ENCODE results near the gene HHAT. TPM values are rescaled to one million over a fixed set of nuclear protein-coding genes. Genes with fewer than 3 reads are reported as not detected.
A peak's percentile ranks its signal among the peaks of the same experiment; 100 is the strongest.

HHAT gene
- polyA plus RNA-seq, 4 donors, result 0.27 to 4.0 (median 1.4) TPM

- WGBS, 3 donors, result 87 to 93% (median 91%) methylated on average over 6 of the region's 6 CpGs
- no peak for DNase-seq
- Histone ChIP-seq H3K27ac (ENCODE audit: low read depth in 1 of 3, low read length in 2 of 3) (no peak overlapping the region), H3K36me3 (ENCODE audit: control insufficient read depth in 3 of 3, insufficient read depth in 2 of 3, low read depth in 1 of 3, low read length in 3 of 3) (no peaks in the 10 kb centered on the region), H3K4me1 (ENCODE audit: control insufficient read depth in 3 of 3, insufficient read depth in 2 of 3, low read depth in 1 of 3, low read length in 2 of 3) (no peaks in the 10 kb centered on the region), H3K27me3 (ENCODE audit: control insufficient read depth in 3 of 3, insufficient read depth in 3 of 3, low read length in 3 of 3) (no peaks in the 10 kb centered on the region), H3K9me3 (ENCODE audit: control insufficient read depth in 2 of 2, insufficient read depth in 1 of 2, low read depth in 1 of 2, low read length in 1 of 2) (no peaks in the 10 kb centered on the region), H3K4me3 (ENCODE audit: low read depth in 1 of 3, low read length in 3 of 3) (no peak overlapping the region)
- no peak for FAIRE-seq
Measured at GRCh38 chr1:210620867-210621488, 292.3 kb downstream of the HHAT start.

DNA sequence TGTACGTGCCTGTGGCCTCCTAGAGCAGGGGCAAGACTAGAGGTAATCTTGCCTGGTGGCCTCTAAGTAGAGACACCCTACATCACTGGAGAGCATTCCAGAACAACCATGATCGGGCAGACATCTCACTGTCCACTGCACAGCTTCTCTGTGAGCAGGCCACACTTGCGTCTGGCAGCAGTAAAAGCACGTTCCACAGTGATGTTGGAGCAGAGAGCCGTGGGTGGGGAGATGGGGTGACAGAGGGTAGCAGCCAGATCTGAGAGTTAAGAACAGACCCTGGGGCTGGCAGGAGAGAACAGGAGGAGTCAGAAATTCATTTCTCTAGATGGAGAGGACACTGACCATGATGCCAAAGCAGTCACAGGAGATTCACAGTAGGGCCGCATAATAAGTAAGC is 293.0 kb downstream of the HHAT start:
- FAIRE-seq, result no peak
- no peaks in the 10 kb centered on the region for H3K9me3 ChIP-seq (ENCODE audit: control insufficient read depth in 2 of 2, insufficient read depth in 1 of 2, low read depth in 1 of 2, low read length in 1 of 2)
- H3K27me3 ChIP-seq (ENCODE audit: control insufficient read depth in 3 of 3, insufficient read depth in 3 of 3, low read length in 3 of 3), result no peaks in the 10 kb centered on the region
- no peak overlapping the region for H3K27ac ChIP-seq (ENCODE audit: low read depth in 1 of 3, low read length in 2 of 3)
- H3K4me1 ChIP-seq (ENCODE audit: control insufficient read depth in 3 of 3, insufficient read depth in 2 of 3, low read depth in 1 of 3, low read length in 2 of 3), result no peaks in the 10 kb centered on the region
- 85 to 90% (median 90%) methylated on average over 6 of the region's 6 CpGs for WGBS, 3 donors
- no peaks in the 10 kb centered on the region for H3K36me3 ChIP-seq (ENCODE audit: control insufficient read depth in 3 of 3, insufficient read depth in 2 of 3, low read depth in 1 of 3, low read length in 3 of 3)
- no peak for DNase-seq
- H3K4me3 ChIP-seq (ENCODE audit: low read depth in 1 of 3, low read length in 3 of 3), result no peak overlapping the region

DNA sequence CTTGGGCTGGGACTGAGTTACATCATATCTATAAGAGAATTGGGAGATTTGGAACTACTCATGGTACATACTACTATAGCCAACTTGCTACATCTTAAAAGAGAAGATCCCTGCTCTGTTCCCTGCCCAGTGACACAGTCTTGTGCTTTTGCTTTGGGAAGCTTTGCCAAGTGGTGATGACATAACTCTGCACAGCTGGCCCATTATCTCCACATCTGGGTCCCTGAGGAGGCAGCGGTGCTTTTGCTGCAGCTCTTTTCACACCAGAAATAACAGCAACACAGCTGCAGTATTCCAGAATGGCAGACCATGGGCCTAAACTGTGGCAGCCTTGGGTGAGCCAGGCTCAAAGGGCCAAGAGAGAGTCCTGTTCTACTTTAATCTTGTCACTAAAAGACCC is 296.0 kb downstream of the HHAT start:
- Histone ChIP-seq H3K4me1 (ENCODE audit: control insufficient read depth in 3 of 3, insufficient read depth in 2 of 3, low read depth in 1 of 3, low read length in 2 of 3) (no peaks in the 10 kb centered on the region), H3K9me3 (ENCODE audit: control insufficient read depth in 2 of 2, insufficient read depth in 1 of 2, low read depth in 1 of 2, low read length in 1 of 2) (no peaks in the 10 kb centered on the region), H3K4me3 (ENCODE audit: low read depth in 1 of 3, low read length in 3 of 3) (no peak overlapping the region), H3K27me3 (ENCODE audit: control insufficient read depth in 3 of 3, insufficient read depth in 3 of 3, low read length in 3 of 3) (no peaks in the 10 kb centered on the region), H3K36me3 (ENCODE audit: control insufficient read depth in 3 of 3, insufficient read depth in 2 of 3, low read depth in 1 of 3, low read length in 3 of 3) (no peaks in the 10 kb centered on the region), H3K27ac (ENCODE audit: low read depth in 1 of 3, low read length in 2 of 3) (no peak overlapping the region)
- WGBS, 3 donors, result 66 to 74% (median 71%) methylated on average over 1 of the region's 1 CpG
- FAIRE-seq (no peak), DNase-seq (no peak)

GRCh38 chr1:210625715-210626114 is 297.0 kb downstream of the HHAT start:
- Histone ChIP-seq H3K9me3 (ENCODE audit: control insufficient read depth in 2 of 2, insufficient read depth in 1 of 2, low read depth in 1 of 2, low read length in 1 of 2) (no peaks in the 10 kb centered on the region), H3K4me3 (ENCODE audit: low read depth in 1 of 3, low read length in 3 of 3) (no peak overlapping the region), H3K27ac (ENCODE audit: low read depth in 1 of 3, low read length in 2 of 3) (no peak overlapping the region), H3K36me3 (ENCODE audit: control insufficient read depth in 3 of 3, insufficient read depth in 2 of 3, low read depth in 1 of 3, low read length in 3 of 3) (no peaks in the 10 kb centered on the region), H3K4me1 (ENCODE audit: control insufficient read depth in 3 of 3, insufficient read depth in 2 of 3, low read depth in 1 of 3, low read length in 2 of 3) (no peaks in the 10 kb centered on the region), H3K27me3 (ENCODE audit: control insufficient read depth in 3 of 3, insufficient read depth in 3 of 3, low read length in 3 of 3) (no peaks in the 10 kb centered on the region)
- WGBS, 3 donors, result 92 to 100% (median 100%) methylated on average over 1 of the region's 1 CpG
- no peak for DNase-seq
- FAIRE-seq, result no peak

DNA sequence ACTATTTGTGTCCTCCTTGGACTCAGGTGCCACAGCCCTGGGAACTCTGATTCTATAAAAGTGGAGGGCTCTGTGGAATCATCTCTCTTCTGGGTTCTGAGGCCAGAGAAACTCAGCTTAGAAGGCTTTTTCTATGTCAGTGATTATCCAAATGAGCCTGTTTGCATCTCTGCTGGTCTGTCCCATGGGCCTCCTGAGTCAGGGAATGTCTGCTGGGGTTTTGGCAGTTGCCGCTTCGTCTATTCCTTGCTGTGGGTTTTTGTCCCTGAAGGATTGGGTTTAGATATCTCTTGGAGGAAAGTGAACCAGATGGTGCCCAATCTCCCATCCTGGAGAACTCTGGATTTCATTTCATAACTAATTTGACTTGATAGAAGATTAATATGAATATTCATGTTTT is 297.6 kb downstream of the HHAT start:
- H3K36me3 ChIP-seq (ENCODE audit: control insufficient read depth in 3 of 3, insufficient read depth in 2 of 3, low read depth in 1 of 3, low read length in 3 of 3), result no peaks in the 10 kb centered on the region
- 93 to 100% (median 98%) methylated on average over 2 of the region's 2 CpGs for WGBS, 3 donors

DNA sequence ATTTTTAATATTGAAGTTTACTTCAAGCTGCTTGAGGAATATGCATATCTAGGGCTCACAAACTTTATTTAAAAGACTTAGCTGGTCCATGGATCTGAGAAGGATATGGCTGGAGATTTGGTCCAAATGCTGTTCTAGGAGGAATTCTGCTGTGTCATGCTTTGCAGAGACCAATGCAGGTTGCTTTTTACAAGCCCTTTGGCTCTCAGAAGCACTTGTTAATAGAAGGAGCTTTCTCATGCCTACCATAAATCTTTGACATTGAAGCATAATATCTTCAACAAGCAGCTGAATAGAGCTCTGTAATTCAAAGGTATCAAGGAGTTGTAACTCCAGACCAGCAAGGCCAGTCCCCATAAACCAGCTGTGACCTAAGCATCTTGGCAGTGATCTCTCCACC is 299.1 kb downstream of the HHAT start:
- DNase-seq, result no peak
- Histone ChIP-seq H3K27ac (ENCODE audit: low read depth in 1 of 3, low read length in 2 of 3) (no peak overlapping the region), H3K36me3 (ENCODE audit: control insufficient read depth in 3 of 3, insufficient read depth in 2 of 3, low read depth in 1 of 3, low read length in 3 of 3) (no peaks in the 10 kb centered on the region), H3K4me1 (ENCODE audit: control insufficient read depth in 3 of 3, insufficient read depth in 2 of 3, low read depth in 1 of 3, low read length in 2 of 3) (peaks cover 0 to 2% (median 0%) of the 10 kb centered on the region in 3 donors), H3K4me3 (ENCODE audit: low read depth in 1 of 3, low read length in 3 of 3) (no peak overlapping the region), H3K27me3 (ENCODE audit: control insufficient read depth in 3 of 3, insufficient read depth in 3 of 3, low read length in 3 of 3) (no peaks in the 10 kb centered on the region), H3K9me3 (ENCODE audit: control insufficient read depth in 2 of 2, insufficient read depth in 1 of 2, low read depth in 1 of 2, low read length in 1 of 2) (no peaks in the 10 kb centered on the region)
- FAIRE-seq, result no peak

More for the DNA sequence above, 297.6 kb downstream of the HHAT start:
- Histone ChIP-seq H3K9me3 (ENCODE audit: control insufficient read depth in 2 of 2, insufficient read depth in 1 of 2, low read depth in 1 of 2, low read length in 1 of 2) (no peaks in the 10 kb centered on the region), H3K27ac (ENCODE audit: low read depth in 1 of 3, low read length in 2 of 3) (no peak overlapping the region), H3K4me3 (ENCODE audit: low read depth in 1 of 3, low read length in 3 of 3) (no peak overlapping the region), H3K27me3 (ENCODE audit: control insufficient read depth in 3 of 3, insufficient read depth in 3 of 3, low read length in 3 of 3) (no peaks in the 10 kb centered on the region), H3K4me1 (ENCODE audit: control insufficient read depth in 3 of 3, insufficient read depth in 2 of 3, low read depth in 1 of 3, low read length in 2 of 3) (no peaks in the 10 kb centered on the region)
- no peak for FAIRE-seq
- DNase-seq, result no peak

DNA sequence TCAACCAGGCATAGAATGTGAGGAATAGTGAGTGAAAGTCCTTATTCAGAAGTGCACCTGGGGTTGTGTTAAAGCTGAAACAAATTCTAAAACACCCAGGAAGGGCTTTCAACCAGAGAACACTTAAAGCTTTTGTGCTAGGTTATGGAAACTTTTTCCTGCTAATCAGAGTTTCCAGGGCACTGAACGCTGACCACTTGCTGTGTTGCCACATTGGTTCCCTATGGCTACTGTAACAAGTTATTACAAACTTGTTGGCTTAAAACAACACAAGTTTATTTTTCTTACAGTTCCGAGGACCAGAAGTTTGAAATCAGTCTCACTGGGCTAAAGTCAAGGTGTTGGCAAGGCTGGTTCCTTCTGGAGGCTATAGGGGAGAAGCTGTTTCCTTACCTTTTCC is 300.6 kb downstream of the HHAT start:
- Histone ChIP-seq H3K27me3 (ENCODE audit: control insufficient read depth in 3 of 3, insufficient read depth in 3 of 3, low read length in 3 of 3) (no peaks in the 10 kb centered on the region), H3K9me3 (ENCODE audit: control insufficient read depth in 2 of 2, insufficient read depth in 1 of 2, low read depth in 1 of 2, low read length in 1 of 2) (no peaks in the 10 kb centered on the region), H3K4me3 (ENCODE audit: low read depth in 1 of 3, low read length in 3 of 3) (no peak overlapping the region), H3K4me1 (ENCODE audit: control insufficient read depth in 3 of 3, insufficient read depth in 2 of 3, low read depth in 1 of 3, low read length in 2 of 3) (peaks cover 0 to 2% (median 0%) of the 10 kb centered on the region in 3 donors), H3K36me3 (ENCODE audit: control insufficient read depth in 3 of 3, insufficient read depth in 2 of 3, low read depth in 1 of 3, low read length in 3 of 3) (no peaks in the 10 kb centered on the region), H3K27ac (ENCODE audit: low read depth in 1 of 3, low read length in 2 of 3) (no peak overlapping the region)
- 88 to 96% (median 90%) methylated on average over 2 of the region's 2 CpGs for WGBS, 3 donors
- FAIRE-seq (no peak), DNase-seq (no peak)

DNA sequence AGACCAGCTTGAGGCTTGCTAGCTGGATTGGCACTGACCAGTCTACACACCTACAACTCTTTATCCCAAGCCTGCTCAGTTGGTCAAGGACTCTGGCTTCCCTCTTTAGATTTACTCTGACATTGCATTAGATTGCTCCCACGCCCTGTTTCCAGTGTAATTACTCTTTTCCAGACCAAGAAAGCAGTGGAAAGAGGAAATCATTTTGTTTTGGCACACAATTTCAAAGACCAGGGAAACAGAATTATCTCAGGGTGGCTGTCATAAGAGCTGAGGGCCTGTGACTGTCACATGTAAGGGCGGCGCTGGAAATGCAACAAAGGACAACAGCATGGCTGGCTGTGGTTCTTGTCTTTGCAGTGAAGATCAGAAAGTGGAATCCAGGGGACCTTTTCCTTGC is 302.7 kb downstream of the HHAT start:
- no peaks in the 10 kb centered on the region for H3K27me3 ChIP-seq (ENCODE audit: control insufficient read depth in 3 of 3, insufficient read depth in 3 of 3, low read length in 3 of 3)
- FAIRE-seq, result no peak

GRCh38 chr1:210633140-210633539 is 304.4 kb downstream of the HHAT start:
- H3K4me1 ChIP-seq (ENCODE audit: control insufficient read depth in 3 of 3, insufficient read depth in 2 of 3, low read depth in 1 of 3, low read length in 2 of 3), result peaks cover 0 to 2% (median 0%) of the 10 kb centered on the region in 3 donors
- no peak overlapping the region for H3K4me3 ChIP-seq (ENCODE audit: low read depth in 1 of 3, low read length in 3 of 3)
- no peaks in the 10 kb centered on the region for H3K27me3 ChIP-seq (ENCODE audit: control insufficient read depth in 3 of 3, insufficient read depth in 3 of 3, low read length in 3 of 3)
- WGBS, 3 donors, result 87 to 96% (median 94%) methylated on average over 3 of the region's 3 CpGs
- no peak for FAIRE-seq
- H3K27ac ChIP-seq (ENCODE audit: low read depth in 1 of 3, low read length in 2 of 3), result no peak overlapping the region
- H3K9me3 ChIP-seq (ENCODE audit: control insufficient read depth in 2 of 2, insufficient read depth in 1 of 2, low read depth in 1 of 2, low read length in 1 of 2), result no peaks in the 10 kb centered on the region
- no peak for DNase-seq
- no peaks in the 10 kb centered on the region for H3K36me3 ChIP-seq (ENCODE audit: control insufficient read depth in 3 of 3, insufficient read depth in 2 of 3, low read depth in 1 of 3, low read length in 3 of 3)

More for the DNA sequence above, 302.7 kb downstream of the HHAT start:
- WGBS, 3 donors, result 22 to 52% (median 48%) methylated on average over 3 of the region's 3 CpGs
- peaks cover 0 to 2% (median 0%) of the 10 kb centered on the region in 3 donors for H3K4me1 ChIP-seq (ENCODE audit: control insufficient read depth in 3 of 3, insufficient read depth in 2 of 3, low read depth in 1 of 3, low read length in 2 of 3)
- no peak overlapping the region for H3K27ac ChIP-seq (ENCODE audit: low read depth in 1 of 3, low read length in 2 of 3)
- no peaks in the 10 kb centered on the region for H3K9me3 ChIP-seq (ENCODE audit: control insufficient read depth in 2 of 2, insufficient read depth in 1 of 2, low read depth in 1 of 2, low read length in 1 of 2)
- H3K4me3 ChIP-seq (ENCODE audit: low read depth in 1 of 3, low read length in 3 of 3), result no peak overlapping the region
- peak in 1 of 2 donors; percentile 20 for DNase-seq
- no peaks in the 10 kb centered on the region for H3K36me3 ChIP-seq (ENCODE audit: control insufficient read depth in 3 of 3, insufficient read depth in 2 of 3, low read depth in 1 of 3, low read length in 3 of 3)

All from small intestine (tissue), 7 donors.